HCT116 (cell line): ENCODE results near the gene FBXO21. TPM values are rescaled to one million over a fixed set of nuclear protein-coding genes. Genes with fewer than 3 reads are reported as not detected.

ENCODE experiments used
- ATAC-seq: fragments of 200-7000 bp; cut with Tn5 transposase; 2 replicates; pipeline ENCODE4 v1.9.1; 2020; ENCODE audit warnings: mild to moderate bottlenecking, moderate library complexity
- BruUV-seq: library from RNA; stranded (reverse); fragments of 400-500 nt; replicated peaks from 2 replicates; lab custom pipeline; 2021; lab: Mats Ljungman, UMichigan
- CTCF ChIA-PET: fragments of 300-600 bp; sonication (Branson Sonifier 250); formaldehyde crosslinking; loops from one replicate; lab custom pipeline; 2021; ENCODE audit warnings: antibody characterized with exemption; lab: Charles Lee
- POLR2A ChIA-PET: fragments of 300-600, 350-600 bp; sonication (Branson Sonifier 250); formaldehyde crosslinking; loops from one replicate; lab custom pipeline; 2021; ENCODE audit warnings: antibody characterized with exemption; lab: Charles Lee
- RAD21 ChIA-PET, 2 experiments: fragments of 300-600 bp; sonication (Branson Sonifier 250); formaldehyde crosslinking; loops; one replicate each; lab custom pipeline; 2023; ENCODE audit warnings: low total read pairs in 2 of 2; ENCODE audit not compliant: uncharacterized antibody in 2 of 2, unreplicated experiment in 2 of 2, low non-redundant PET in 1 of 2; lab: Charles Lee
- DNase-seq: peaks from one replicate; pipeline ENCODE4 v3.0.0-alpha.2; 2010; ENCODE audit warnings: low read depth, low spot score
- H2AFZ ChIP-seq: fragments of 200-600 bp; shearing (Covaris generic), sonication (generic); 2 replicates; pipeline ENCODE4 v1.6.1; 2017; ENCODE audit warnings: low read depth, mixed run types, mixed read lengths, antibody characterized with exemption, low read length; ENCODE audit not compliant: poor library complexity, severe bottlenecking
- H3K27ac ChIP-seq: 2 replicates; pipeline ENCODE4 v1.5.1; 2012; ENCODE audit warnings: low read depth, low read length
- H3K27me3 ChIP-seq: fragments of 200-600 bp; sonication (generic); 2 replicates; pipeline ENCODE4 v1.6.1; 2016; ENCODE audit warnings: mixed run types, low read length, mixed read lengths; ENCODE audit not compliant: insufficient read depth
- H3K36me3 ChIP-seq, 2 experiments: fragments of 200-500 bp in 1 of 2; fragments of 200-600 bp in 1 of 2; sonication (Bioruptor generic) in 1 of 2; sonication (generic) in 1 of 2; 2 replicates each; pipeline versions ENCODE4 v1.5.1 to v1.6.1; 2014 to 2016; ENCODE audit warnings: low read length in 2 of 2, inconsistent platforms in 1 of 2, mixed read lengths in 1 of 2, mixed run types in 1 of 2; ENCODE audit not compliant: insufficient read depth in 2 of 2, control insufficient read depth in 1 of 2
- H3K4me1 ChIP-seq, 2 experiments: fragments of 200-600 bp in 1 of 2; sonication (generic) in 1 of 2; 2 replicates each; pipeline versions ENCODE4 v1.5.1 to v1.6.1; 2012 to 2017; ENCODE audit warnings: low read length in 2 of 2, inconsistent platforms in 1 of 2, mild to moderate bottlenecking in 1 of 2, mixed read lengths in 1 of 2, mixed run types in 1 of 2, moderate library complexity in 1 of 2; ENCODE audit not compliant: insufficient read depth in 2 of 2, control insufficient read depth in 1 of 2
- H3K4me2 ChIP-seq: fragments of 200-600 bp; sonication (generic); 2 replicates; pipeline ENCODE4 v1.6.1; 2017; ENCODE audit warnings: mixed run types, low read length, mixed read lengths
- H3K4me3 ChIP-seq, 2 experiments: fragments of 200-600 bp in 1 of 2; sonication (generic) in 1 of 2; replicated peaks in 1 of 2; 2 replicates each; pipeline ENCODE4 v1.5.1; 2011 to 2016; ENCODE audit warnings: low read length in 2 of 2, control low read depth in 1 of 2, low read depth in 1 of 2, mild to moderate bottlenecking in 1 of 2, mixed read lengths in 1 of 2, mixed run types in 1 of 2
- H3K79me2 ChIP-seq: fragments of 200-600 bp; sonication (generic); 2 replicates; pipeline ENCODE4 v1.6.1; 2017; ENCODE audit warnings: mild to moderate bottlenecking, mixed run types, low read length, moderate library complexity, mixed read lengths; ENCODE audit not compliant: insufficient read depth
- H3K9ac ChIP-seq: fragments of 200-600 bp; sonication (generic); 2 replicates; pipeline ENCODE4 v1.6.1; 2016; ENCODE audit warnings: low read length, mixed read lengths
- H3K9me2 ChIP-seq: fragments of 200-600 bp; sonication (generic), shearing (Covaris generic); 2 replicates; pipeline ENCODE4 v1.6.1; 2017; ENCODE audit warnings: mixed run types, mild to moderate bottlenecking, moderate library complexity; ENCODE audit not compliant: insufficient read depth
- H3K9me3 ChIP-seq, 2 experiments: fragments of 200-500 bp in 1 of 2; fragments of 200-600 bp in 1 of 2; sonication (Bioruptor generic) in 1 of 2; sonication (generic) in 1 of 2; 2 replicates each; pipeline ENCODE4 v1.6.1; 2014 to 2017; ENCODE audit warnings: low read length in 2 of 2, mixed read lengths in 2 of 2, inconsistent platforms in 1 of 2, low read depth in 1 of 2, mild to moderate bottlenecking in 1 of 2, mixed run types in 1 of 2, moderate library complexity in 1 of 2; ENCODE audit not compliant: control insufficient read depth in 1 of 2, insufficient read depth in 1 of 2
- H4K20me1 ChIP-seq: fragments of 200-600 bp; sonication (generic), shearing (Covaris generic); 2 replicates; pipeline ENCODE4 v1.6.1; 2017; ENCODE audit warnings: mixed run types, mild to moderate bottlenecking, moderate library complexity; ENCODE audit not compliant: insufficient read depth
- CEBPB ChIP-seq: IDR thresholded peaks from 2 replicates; pipeline ENCODE4 v1.6.1; 2012; ENCODE audit warnings: low read depth
- EZH2 ChIP-seq: fragments of 200-600 bp; sonication (generic); IDR thresholded peaks from 2 replicates; pipeline ENCODE4 v1.6.1; 2017; ENCODE audit warnings: antibody characterized with exemption, mixed run types
- FOSL1 ChIP-seq: IDR thresholded peaks from 2 replicates; pipeline ENCODE4 v1.6.1; 2012; ENCODE audit warnings: low read depth
- MAX ChIP-seq: IDR thresholded peaks from 2 replicates; pipeline ENCODE4 v1.6.1; 2012
- RAD21 ChIP-seq: IDR thresholded peaks from 2 replicates; pipeline ENCODE4 v1.6.1; 2012; ENCODE audit warnings: low read depth, mild to moderate bottlenecking
- REST ChIP-seq: IDR thresholded peaks from 2 replicates; pipeline ENCODE4 v1.6.1; 2012; ENCODE audit warnings: low read depth
- SP1 ChIP-seq: IDR thresholded peaks from 2 replicates; pipeline ENCODE4 v1.6.1; 2012; ENCODE audit warnings: low read depth
- YY1 ChIP-seq: IDR thresholded peaks from 2 replicates; pipeline ENCODE4 v1.6.1; 2011; ENCODE audit warnings: low read length, low read depth, moderate library complexity, mild to moderate bottlenecking; ENCODE audit not compliant: insufficient replicate concordance; ENCODE audit errors: extremely low read depth
- intact Hi-C: fragments of 100-400 bp; cut with micrococcal nuclease; formaldehyde crosslinking; loops from 2 replicates; pipeline ENCODE4 v1.10.0; 2022
- total RNA-seq: library from RNA; stranded (reverse); gene quantifications from one replicate; pipeline ENCODE4 v1.2.1, GENCODE V29; 2021; ENCODE audit not compliant: unreplicated experiment

The FBXO21 gene
- total RNA-seq, 1 experiment from 2014 or later = 45.5 TPM

GRCh38 chr12:117098024-117098360 is 92.3 kb downstream of the FBXO21 start:
- POLR2A ChIA-PET = no interaction called here
- DNase-seq = no peak
- Histone ChIP-seq H3K27me3 (peaks cover 52% of the 10 kb centered on the region), H2AFZ (no peak overlapping the region), H3K36me3 (no peaks in the 10 kb centered on the region), H3K9me2 (no peaks in the 10 kb centered on the region), H3K4me3 (peak overlapping the region; percentile 50 to 65), H4K20me1 (no peaks in the 10 kb centered on the region)
- RAD21 ChIA-PET = no interaction called here
- BruUV-seq = no TSS peak
- intact Hi-C loops = no loop called here
- TF ChIP-seq RAD21 (no peak), SP1 (no peak), YY1 (no peak), REST (no peak)
- TF ChIP-seq, all 23 proteins: peak for 0
- peak overlapping the region; percentile 58; the same call in 1 of the 2 replicates for H3K27ac ChIP-seq
- H3K4me2 ChIP-seq = peak overlapping the region; percentile 92
- no peaks in the 10 kb centered on the region for H3K79me2 ChIP-seq
- ATAC-seq = no peak
- CTCF ChIA-PET = no interaction called here
- peaks cover 4 to 24% of the 10 kb centered on the region in 2 experiments; a peak in 3 of 4 replicates for H3K4me1 ChIP-seq
- H3K9me3 ChIP-seq = no peaks in the 10 kb centered on the region
- H3K9ac ChIP-seq = peak overlapping the region; percentile 22; the same call in 1 of the 2 replicates

- H2AFZ ChIP-seq = no peak overlapping the region
- DNase-seq (no peak), ATAC-seq (no peak)
- H4K20me1 ChIP-seq = no peaks in the 10 kb centered on the region
- TF ChIP-seq EZH2 = no peak
- no peak for TF ChIP-seq FOSL1
- TF ChIP-seq CEBPB = no peak
- no peak for TF ChIP-seq MAX
- no peak for TF ChIP-seq YY1
- H3K79me2 ChIP-seq = no peaks in the 10 kb centered on the region
- peak overlapping the region; percentile 25; the same call in 1 of the 2 replicates for H3K4me2 ChIP-seq
- ChIA-PET POLR2A (no interaction called here), RAD21 (no interaction called here), CTCF (no interaction called here)
- no peaks in the 10 kb centered on the region for H3K9me2 ChIP-seq
- H3K27me3 ChIP-seq = peaks cover 44% of the 10 kb centered on the region
- intact Hi-C loops = no loop called here
- H3K9ac ChIP-seq = no peak overlapping the region
- no peaks in the 10 kb centered on the region for H3K9me3 ChIP-seq
- no peak overlapping the region for H3K27ac ChIP-seq
- peaks cover 4 to 24% of the 10 kb centered on the region in 2 experiments; a peak in 3 of 4 replicates for H3K4me1 ChIP-seq
- BruUV-seq = no TSS peak
- no peak overlapping the region for H3K4me3 ChIP-seq
- H3K36me3 ChIP-seq = no peaks in the 10 kb centered on the region
Measured at GRCh38 chr12:117097159-117097558, 93.1 kb downstream of the FBXO21 start.
